HG03139 (cell line): ENCODE results near the gene ADGRA1.

Experiments used
- ATAC-seq: cut with Tn5 transposase; IDR thresholded peaks from one replicate; pipeline ENCODE4 v1.9.1; 2021; ENCODE audit not compliant: unreplicated experiment

The ADGRA1 gene

DNA sequence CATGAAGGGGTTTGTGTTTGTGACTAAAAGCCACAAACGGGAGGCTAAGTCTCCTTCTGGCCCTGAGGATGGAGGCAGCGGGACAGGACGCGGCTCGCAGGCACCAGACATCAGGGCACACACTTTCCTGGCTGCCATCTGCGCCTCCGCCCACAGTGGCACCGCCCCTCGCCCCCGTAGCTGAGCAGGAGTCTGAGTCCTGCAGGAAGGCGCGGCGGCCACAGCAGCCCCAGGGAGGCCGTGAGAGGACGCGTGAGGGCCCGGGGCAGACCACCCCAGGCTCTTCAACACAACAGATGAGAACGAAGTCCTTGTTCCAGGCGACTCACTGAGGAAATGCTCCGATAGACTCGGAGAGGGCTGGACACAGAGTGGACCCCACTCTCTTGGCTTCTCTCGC lies 6.6 kb downstream of the ADGRA1 start:
- no peak for ATAC-seq

- no peak for ATAC-seq
Observed at GRCh38 chr10:133094866-133095265, 7.1 kb downstream of the ADGRA1 start.

DNA sequence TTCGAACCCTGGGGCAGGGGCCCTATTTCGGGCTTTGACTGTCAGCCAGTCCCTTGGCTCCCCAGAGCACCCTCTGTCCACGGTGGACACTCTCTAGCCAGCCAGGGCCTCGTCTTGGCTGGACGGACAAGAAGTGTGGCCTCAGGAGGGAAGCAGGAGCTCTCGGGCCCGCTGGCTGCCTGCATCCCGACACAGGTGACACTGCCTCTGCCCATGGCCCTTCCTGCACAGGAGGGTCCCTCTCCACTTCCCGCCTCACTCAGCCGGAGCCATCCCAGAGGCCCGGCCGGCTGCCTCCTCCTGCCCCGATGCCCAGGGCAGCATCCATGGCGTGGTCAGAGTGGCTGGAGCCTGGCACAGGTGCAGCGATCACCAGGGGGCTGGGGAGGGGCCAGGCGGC lies 7.9 kb downstream of the ADGRA1 start:
- ATAC-seq: no peak

DNA sequence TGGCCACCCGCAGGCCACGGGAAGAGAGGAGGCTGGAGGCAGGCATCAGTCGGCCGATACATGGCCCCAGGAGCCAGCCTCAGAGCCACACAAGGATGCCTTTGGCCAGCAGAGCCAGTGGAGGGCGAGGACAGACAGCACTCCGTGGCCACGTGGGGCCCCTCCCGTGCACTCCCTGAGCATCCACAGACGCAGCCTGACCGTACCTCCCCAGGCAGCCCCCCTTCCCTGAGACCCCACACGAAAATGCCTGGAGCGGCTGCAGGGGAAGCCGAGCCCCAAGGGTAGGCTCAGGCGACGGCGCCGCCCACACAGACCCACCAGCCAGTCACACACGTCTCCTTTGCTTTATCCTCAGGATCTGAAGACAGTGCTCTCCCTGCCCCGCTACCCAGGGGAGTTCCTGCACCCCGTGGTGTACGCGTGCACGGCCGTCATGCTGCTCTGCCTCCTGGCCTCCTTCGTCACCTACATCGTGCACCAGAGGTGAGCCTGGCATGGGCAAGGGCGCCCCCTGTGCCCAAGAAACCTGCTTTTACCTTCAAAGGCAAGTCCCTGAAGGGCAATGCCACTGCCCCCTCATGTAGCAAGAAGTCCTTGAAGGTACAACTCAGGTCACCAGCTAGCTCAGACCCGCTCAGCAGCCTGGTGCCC lies 9.0 kb downstream of the ADGRA1 start:
- ATAC-seq: no peak

DNA sequence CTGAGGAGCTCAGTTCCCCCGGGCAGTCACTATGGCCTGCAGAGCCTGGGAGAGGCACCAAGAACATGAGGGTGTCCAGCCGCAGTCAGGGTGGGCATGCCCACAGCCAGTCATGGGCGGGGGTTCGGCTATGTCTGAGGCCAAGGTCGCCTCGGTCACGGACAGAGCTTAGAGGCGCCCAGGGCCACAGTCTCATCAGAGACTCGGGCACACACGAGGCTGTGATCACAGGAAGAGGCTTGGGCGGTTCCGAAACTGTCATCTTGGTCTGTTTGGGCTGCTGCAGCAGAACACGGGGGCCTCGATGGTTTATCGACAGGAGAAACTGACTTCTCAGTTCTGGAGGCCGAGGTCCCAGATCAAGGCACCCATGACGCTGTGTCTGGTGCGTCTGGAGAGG lies 9.7 kb downstream of the ADGRA1 start:
- no peak for ATAC-seq

GRCh38 chr10:133097961-133098360 lies 10.2 kb downstream of the ADGRA1 start:
- ATAC-seq: no peak

DNA sequence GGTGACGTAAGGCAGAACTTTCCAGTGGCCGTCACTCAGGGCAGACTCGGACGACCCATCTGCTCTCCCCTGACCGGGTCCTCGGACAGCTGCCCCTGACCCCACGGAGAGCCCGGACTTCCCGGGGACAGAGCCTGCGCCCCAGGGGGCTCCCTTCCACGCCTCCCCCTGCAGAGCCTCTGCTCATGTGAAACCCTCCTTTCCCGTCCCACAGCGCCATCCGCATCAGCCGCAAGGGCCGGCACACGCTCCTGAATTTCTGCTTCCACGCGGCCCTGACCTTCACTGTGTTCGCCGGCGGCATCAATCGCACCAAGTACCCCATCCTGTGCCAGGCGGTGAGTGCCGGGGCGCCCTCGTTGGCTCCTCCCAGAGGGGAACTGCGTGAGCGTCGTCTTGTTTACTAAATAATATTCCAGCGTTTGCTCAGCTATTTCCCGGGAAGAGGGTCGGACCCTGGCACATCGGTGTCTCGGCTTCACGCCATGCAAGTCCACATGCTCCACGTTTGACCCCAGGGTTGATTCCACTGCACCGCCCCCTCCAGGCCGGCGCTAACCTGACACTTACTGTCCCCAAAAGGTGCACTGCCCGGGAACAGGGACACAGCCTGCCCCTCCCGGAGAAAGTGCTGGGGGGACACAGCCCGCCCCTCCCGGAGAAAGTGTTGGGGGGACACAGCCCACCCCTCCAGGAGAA lies 10.9 kb downstream of the ADGRA1 start:
- no peak for ATAC-seq

DNA sequence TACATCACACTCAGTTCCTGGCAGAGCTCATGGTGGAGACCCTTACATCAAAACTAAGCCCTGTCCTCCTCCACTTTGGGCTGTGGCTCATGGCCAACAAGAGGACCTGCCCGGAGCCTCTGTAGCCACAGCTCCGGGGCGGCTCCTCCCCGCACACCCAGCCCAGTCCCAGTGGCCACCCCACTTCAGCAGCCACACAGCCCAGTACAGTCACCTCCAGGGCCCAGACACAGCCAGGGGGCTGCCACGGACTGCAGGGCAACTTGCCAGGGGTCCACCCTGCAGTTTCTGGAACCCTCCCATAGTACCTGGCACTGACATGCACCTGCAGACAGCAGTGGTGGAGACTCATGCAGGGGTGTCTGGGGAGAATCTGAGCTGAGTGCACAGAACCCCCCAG lies 11.8 kb downstream of the ADGRA1 start:
- no peak for ATAC-seq

DNA sequence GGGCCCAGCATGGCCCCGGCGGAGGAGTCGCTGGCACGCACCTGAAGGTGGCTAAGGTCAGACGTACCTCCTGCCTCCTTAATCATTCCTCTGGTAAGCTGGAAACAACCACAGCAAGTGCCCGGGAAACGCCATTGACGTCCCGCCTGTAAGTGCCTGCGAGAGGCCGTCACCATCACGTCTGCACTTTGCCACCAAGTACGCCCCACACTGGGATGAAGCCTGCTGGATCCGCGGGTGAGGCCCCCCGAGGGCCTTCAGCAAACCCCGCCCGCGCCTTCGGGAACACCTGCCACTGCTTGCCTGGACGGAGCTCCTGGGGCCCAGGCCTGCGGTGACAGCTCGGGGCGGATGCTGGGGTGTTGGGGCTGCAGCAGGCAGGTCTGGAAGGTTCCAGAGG lies 12.5 kb downstream of the ADGRA1 start:
- ATAC-seq: no peak

DNA sequence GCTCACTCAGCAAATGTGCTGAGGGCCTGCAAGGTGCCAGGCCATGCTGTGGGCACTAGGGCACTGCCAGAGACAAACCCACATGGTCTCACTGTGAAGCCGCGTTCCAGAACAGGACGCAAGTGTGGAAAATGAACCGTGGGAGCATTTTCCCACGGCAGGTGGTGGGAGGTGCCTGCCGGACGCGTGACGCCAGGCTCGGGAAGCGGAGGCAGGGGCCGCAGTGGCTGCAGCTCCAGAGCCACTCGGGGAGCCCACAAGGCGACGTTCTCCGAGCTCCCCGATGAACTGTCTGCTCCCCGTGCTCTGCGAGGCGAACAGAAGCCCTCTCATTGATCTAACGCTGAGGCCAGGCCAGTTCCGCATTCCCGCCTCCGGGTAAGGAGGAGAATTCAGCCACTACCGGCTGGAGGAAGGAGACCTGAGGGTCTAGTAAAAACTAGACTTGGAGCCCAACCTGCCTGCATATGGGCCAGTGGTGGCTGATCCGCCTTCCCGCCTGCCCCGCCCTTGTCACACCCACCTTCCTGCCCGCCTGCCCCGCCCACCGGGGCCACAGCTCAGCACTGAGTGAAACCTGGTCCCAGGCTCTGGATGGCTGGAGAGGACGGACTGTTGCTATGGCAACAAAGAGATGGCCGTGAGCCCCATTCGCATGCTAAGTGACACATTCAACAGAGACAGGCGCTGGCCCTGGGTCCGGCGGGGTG lies 13.1 kb downstream of the ADGRA1 start:
- no peak for ATAC-seq

- no peak for ATAC-seq
Observed at GRCh38 chr10:133101416-133101810, 13.7 kb downstream of the ADGRA1 start.

GRCh38 chr10:133102415-133103095 lies 14.8 kb downstream of the ADGRA1 start:
- no peak for ATAC-seq

DNA sequence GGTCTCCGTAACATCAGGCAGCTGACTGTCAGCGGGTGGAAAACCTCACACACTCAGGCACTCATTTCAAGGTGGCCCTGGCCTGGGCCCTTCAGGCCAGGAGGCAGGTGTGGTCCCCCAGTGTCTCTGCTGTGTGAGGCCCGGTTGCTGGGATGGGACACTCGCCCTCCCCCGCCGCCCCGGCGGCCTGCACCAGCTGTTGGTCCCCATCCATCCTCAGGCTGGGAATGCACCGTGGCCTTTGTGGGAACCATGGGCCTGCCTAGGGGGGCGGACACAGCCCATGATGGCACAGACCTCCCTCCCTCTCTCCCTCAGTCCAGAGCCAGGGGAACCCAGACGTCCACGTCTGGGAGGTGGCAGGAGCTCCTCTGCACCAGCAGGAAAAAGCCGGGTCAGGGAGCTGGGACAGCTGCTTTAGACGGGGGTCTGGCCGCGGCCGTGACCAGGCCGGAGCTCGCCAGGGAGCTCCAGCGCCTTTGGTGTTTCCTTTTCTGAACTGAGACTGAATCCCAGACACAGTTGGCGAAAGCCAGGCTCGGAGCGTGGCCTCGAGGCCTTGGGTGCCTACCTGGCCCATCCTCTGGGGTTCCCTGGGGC lies 15.7 kb downstream of the ADGRA1 start:
- ATAC-seq: no peak

GRCh38 chr10:133104068-133104962 lies 16.6 kb downstream of the ADGRA1 start:
- no peak for ATAC-seq

DNA sequence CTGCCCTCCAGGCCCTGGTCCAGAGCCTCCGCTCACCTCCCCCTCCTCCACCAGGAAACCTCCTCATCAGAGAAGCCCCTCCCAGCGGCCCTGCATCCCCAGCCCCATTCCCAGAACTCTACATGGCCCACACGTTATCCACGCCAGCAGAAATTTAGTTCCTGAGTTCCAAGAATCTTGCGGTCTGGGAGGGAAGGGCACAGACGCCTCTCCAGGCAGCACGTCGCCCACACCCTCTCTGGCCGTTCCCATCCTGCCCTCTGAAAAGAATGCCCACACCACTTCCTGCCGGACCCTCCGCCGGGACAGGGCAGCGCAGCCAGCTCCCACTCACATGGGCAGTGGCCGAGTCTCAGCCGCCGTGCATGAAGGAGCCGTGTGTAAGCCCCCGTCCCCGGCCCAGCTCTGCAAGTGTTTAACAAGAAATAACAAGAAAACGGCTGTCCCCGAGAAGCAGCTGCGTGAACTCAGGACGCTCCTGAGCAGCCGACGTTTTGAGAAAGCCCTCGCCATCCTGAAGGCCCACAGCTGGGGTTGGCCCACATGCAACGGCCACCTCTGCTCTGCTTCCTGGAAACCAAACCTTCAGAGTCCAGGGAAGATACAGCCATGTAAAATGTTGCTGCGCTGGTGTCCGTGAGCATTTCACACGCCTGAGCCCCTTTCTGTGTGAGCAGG lies 17.4 kb downstream of the ADGRA1 start:
- ATAC-seq: no peak

DNA sequence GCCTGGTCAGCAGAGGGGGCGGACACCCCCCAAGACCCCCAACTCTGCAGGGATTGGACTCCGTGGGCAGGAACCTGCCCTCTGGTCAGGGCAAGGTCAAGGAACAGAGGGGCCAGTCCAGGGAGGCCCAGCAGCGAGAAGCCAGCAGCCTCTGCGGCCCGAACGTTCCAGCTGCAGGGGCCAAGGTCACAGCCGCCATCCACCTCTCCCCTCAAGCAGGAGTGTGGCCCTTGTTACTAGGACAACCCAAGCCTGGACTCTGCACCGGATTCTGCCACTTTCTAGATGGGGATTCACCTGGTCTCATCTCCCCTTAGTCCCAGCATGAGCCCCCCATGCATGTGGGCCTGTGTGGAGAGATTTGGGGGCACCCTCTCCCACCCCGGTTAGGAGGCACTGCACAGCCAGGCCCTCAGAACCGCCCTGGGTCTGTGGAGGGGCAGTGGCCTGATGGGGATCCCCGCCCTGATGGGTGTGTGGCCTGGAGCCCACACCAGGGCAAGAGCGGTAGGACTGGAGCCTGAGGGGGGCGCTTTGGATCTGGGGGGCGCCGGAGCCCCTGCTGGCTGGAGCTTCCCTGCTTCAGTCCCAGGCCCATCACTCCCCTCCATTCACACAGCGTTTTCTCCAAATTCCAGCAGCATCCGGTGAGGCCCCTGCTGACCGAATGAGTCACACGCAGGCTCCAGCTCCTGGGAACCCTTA lies 18.1 kb downstream of the ADGRA1 start:
- ATAC-seq: no peak

GRCh38 chr10:133106516-133106915 lies 18.8 kb downstream of the ADGRA1 start:
- ATAC-seq: no peak

- ATAC-seq: no peak
Observed at GRCh38 chr10:133107442-133107841, 19.7 kb downstream of the ADGRA1 start.

DNA sequence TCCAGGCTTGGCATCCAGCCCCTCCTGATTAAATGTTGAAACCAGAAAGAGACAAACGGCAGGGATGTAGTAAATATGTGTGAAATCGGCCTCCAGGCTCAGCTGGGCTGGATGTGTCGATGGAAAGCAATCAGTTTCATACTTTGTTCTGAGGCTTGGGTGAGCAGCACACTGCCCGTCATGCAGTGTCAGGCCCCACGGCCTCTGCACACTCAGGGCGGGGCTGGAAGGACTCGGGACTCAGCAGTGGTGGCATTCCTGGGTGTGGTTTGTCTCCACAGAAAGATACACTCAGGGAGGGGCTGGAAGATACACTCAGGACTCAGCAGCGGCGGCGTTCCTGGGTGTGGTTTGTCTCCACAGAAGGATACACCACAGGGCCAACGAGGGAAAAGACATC lies 22.0 kb downstream of the ADGRA1 start:
- ATAC-seq: no peak
